CD4-positive, alpha-beta memory T cell (primary cell): ENCODE data around the gene RAPGEF2. TPM values are rescaled to one million over a fixed set of nuclear protein-coding genes. Genes with fewer than 3 reads are reported as not detected.
"Not testable (repeated sequence)": the region's sequence is repeated elsewhere in the genome, so short reads cannot be mapped to it uniquely, and the experiment has no call there.

ENCODE experiments used
- CTCF ChIA-PET: fragments of 350-600 bp; sonication (Branson Sonifier 250); formaldehyde crosslinking; loops from one replicate; lab custom pipeline; 2021; ENCODE audit warnings: inconsistent platforms; ENCODE audit not compliant: partially characterized antibody; lab: Charles Lee
- POLR2A ChIA-PET: fragments of 350-600 bp; sonication (Branson Sonifier 250); formaldehyde crosslinking; loops from one replicate; lab custom pipeline; 2021; ENCODE audit not compliant: partially characterized antibody; lab: Charles Lee
- DNase-seq, 5 donors: peaks; one replicate each; pipeline versions ENCODE4 v3.0.0 to v3.0.0-alpha.2; 2020 to 2022; ENCODE audit warnings: mixed read lengths in 1 of 5
- H3K27ac ChIP-seq: one replicate; pipeline ENCODE4 v1.7.0; 2013; ENCODE audit warnings: low read depth, low read length
- H3K27me3 ChIP-seq: 2 replicates; pipeline ENCODE4 v1.7.0; 2013; ENCODE audit warnings: mild to moderate bottlenecking, low read length, moderate library complexity; ENCODE audit not compliant: insufficient read depth
- H3K36me3 ChIP-seq: 2 replicates; pipeline ENCODE4 v1.7.0; 2013; ENCODE audit warnings: mild to moderate bottlenecking, low read length, moderate library complexity; ENCODE audit not compliant: insufficient read depth
- H3K4me1 ChIP-seq: 2 replicates; pipeline ENCODE4 v1.7.0; 2013; ENCODE audit warnings: mild to moderate bottlenecking, low read length, moderate library complexity; ENCODE audit not compliant: insufficient read depth
- H3K4me3 ChIP-seq, 2 donors: one replicate each; pipeline ENCODE4 v1.7.0; 2013; ENCODE audit warnings: low read length in 2 of 2, mild to moderate bottlenecking in 1 of 2
- H3K9me3 ChIP-seq, 2 donors: one replicate each; pipeline ENCODE4 v1.7.0; 2013; ENCODE audit warnings: low read length in 2 of 2, control low read depth in 1 of 2; ENCODE audit not compliant: control insufficient read depth in 1 of 2
- H3K27ac Mint-ChIP-seq, 7 donors: one replicate each; pipeline ENCODE4 v1.8.0; 2020 to 2021; ENCODE audit warnings: mixed read lengths in 7 of 7, mild to moderate bottlenecking in 6 of 7, inconsistent platforms in 3 of 7, moderate library complexity in 3 of 7
- H3K27me3 Mint-ChIP-seq, 2 donors: one replicate each; pipeline ENCODE4 v1.8.0; 2020 to 2021; ENCODE audit warnings: mixed read lengths in 2 of 2
- H3K36me3 Mint-ChIP-seq, 2 donors: one replicate each; pipeline ENCODE4 v1.8.0; 2020 to 2021; ENCODE audit warnings: mixed read lengths in 2 of 2, inconsistent platforms in 1 of 2, mild to moderate bottlenecking in 1 of 2
- H3K4me1 Mint-ChIP-seq, 4 donors: one replicate each; pipeline ENCODE4 v1.8.0; 2020 to 2021; ENCODE audit warnings: mixed read lengths in 4 of 4, mild to moderate bottlenecking in 1 of 4
- H3K4me3 Mint-ChIP-seq, 8 donors: one replicate each; pipeline ENCODE4 v1.8.0; 2020 to 2021; ENCODE audit warnings: mixed read lengths in 8 of 8, mild to moderate bottlenecking in 7 of 8, moderate library complexity in 6 of 8, inconsistent platforms in 3 of 8
- H3K9me3 Mint-ChIP-seq, 8 donors: one replicate each; pipeline ENCODE4 v1.8.0; 2020 to 2021; ENCODE audit warnings: mixed read lengths in 8 of 8, mild to moderate bottlenecking in 5 of 8, inconsistent platforms in 3 of 8, moderate library complexity in 1 of 8
- intact Hi-C: fragments of 100-400 bp; cut with micrococcal nuclease; formaldehyde crosslinking; loops from one replicate; pipeline ENCODE4 v1.15.1; 2023
- polyA plus RNA-seq, 2 donors: library from polyadenylated mRNA; unstranded; fragments of 300-500 nt; fragmentation: Illumina TruSeq; gene quantifications; one replicate each; pipeline ENCODE4 v1.2.3, GENCODE V29; 2021
- total RNA-seq, 2 experiments: library from RNA; stranded (reverse); gene quantifications; one replicate each; pipeline ENCODE4 v1.2.3, GENCODE V29; 2021

Gene RAPGEF2
- total and polyA plus RNA-seq, 4 experiments from 2014 or later: 0.69 to 27.9 (median 12.1) TPM

DNA sequence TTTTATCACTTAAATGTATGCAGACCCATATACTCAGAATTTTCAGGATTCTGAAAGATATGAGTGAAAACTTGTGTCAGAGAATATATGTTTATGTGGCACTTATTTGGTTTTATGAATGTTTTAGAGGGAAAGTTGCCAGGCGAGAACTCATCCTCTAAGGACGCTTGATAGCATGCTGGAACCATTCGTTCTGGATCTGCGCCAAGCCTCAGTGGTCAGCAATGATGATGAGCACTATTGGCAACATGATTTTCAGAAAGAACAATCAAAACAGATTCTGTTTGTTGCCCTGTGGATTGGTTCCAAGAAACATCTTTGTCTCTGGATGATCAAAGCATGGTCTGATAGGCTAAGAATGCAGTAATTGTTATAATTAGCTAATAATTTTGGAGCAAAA lies 32.1 kb upstream of the RAPGEF2 start:
- Histone ChIP-seq H3K27ac (no peak overlapping the region), H3K9me3 (no peaks in the 10 kb centered on the region), H3K4me1 (no peaks in the 10 kb centered on the region), H3K4me3 (no peak overlapping the region), H3K27me3 (no peaks in the 10 kb centered on the region), H3K36me3 (no peaks in the 10 kb centered on the region)
- no peaks in the 10 kb centered on the region for H3K9me3 Mint-ChIP-seq
- H3K36me3 Mint-ChIP-seq: no peaks in the 10 kb centered on the region
- ChIA-PET CTCF (no interaction called here), POLR2A (no interaction called here)
- H3K4me3 Mint-ChIP-seq: no peak overlapping the region
- H3K27ac Mint-ChIP-seq: no peak overlapping the region
- DNase-seq: no peak
- intact Hi-C loops: no loop called here
- no peaks in the 10 kb centered on the region for H3K4me1 Mint-ChIP-seq
- H3K27me3 Mint-ChIP-seq: no peaks in the 10 kb centered on the region

DNA sequence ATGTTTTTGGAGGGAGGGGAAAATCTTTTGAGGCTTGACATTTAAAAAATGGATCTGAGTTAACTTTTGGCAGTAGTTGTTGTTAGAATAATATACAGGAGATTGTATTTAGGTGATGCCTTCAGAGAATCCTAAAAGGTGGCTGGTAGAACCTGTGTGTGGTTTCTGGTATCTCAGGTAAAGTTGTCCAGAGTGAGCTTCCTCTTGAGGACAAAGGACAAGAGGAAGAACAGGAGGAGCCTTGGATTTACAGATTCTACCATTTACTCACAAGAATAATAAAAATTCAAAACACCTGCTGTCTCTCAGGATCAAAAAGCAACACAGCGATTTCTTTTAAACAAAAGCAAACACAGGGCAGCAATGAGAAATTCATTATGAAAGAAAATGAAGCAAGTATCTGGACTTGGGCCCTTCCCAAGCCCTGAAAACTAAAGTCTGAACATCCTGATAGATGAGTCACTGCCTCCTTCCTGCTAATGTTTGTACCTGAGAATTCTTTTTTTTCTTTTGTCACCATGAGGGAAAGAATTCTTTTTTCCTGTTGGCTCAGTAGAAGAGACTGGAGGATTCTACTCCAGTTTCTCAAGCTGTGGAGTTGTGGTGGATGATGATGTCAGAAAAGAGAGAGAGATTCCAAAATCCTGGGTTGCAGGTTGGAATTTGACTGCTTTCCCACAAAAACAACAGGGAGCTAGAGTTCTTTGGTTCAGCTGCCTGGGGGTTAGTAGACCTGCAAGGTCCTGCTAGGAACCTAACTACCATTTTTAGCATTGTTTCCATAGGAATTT lies 31.5 kb upstream of the RAPGEF2 start:
- no peaks in the 10 kb centered on the region for H3K36me3 ChIP-seq
- H3K27ac Mint-ChIP-seq: no peak overlapping the region
- H3K4me1 Mint-ChIP-seq: no peaks in the 10 kb centered on the region
- H3K9me3 Mint-ChIP-seq: no peaks in the 10 kb centered on the region
- no peaks in the 10 kb centered on the region for H3K27me3 Mint-ChIP-seq
- no peak overlapping the region for H3K4me3 ChIP-seq
- H3K9me3 ChIP-seq: no peaks in the 10 kb centered on the region
- H3K4me1 ChIP-seq: no peaks in the 10 kb centered on the region
- H3K36me3 Mint-ChIP-seq: no peaks in the 10 kb centered on the region
- ChIA-PET CTCF (no interaction called here), POLR2A (no interaction called here)
- intact Hi-C loops: no loop called here
- no peak overlapping the region for H3K27ac ChIP-seq
- H3K27me3 ChIP-seq: no peaks in the 10 kb centered on the region
- H3K4me3 Mint-ChIP-seq: no peak overlapping the region
- DNase-seq: no peak

DNA sequence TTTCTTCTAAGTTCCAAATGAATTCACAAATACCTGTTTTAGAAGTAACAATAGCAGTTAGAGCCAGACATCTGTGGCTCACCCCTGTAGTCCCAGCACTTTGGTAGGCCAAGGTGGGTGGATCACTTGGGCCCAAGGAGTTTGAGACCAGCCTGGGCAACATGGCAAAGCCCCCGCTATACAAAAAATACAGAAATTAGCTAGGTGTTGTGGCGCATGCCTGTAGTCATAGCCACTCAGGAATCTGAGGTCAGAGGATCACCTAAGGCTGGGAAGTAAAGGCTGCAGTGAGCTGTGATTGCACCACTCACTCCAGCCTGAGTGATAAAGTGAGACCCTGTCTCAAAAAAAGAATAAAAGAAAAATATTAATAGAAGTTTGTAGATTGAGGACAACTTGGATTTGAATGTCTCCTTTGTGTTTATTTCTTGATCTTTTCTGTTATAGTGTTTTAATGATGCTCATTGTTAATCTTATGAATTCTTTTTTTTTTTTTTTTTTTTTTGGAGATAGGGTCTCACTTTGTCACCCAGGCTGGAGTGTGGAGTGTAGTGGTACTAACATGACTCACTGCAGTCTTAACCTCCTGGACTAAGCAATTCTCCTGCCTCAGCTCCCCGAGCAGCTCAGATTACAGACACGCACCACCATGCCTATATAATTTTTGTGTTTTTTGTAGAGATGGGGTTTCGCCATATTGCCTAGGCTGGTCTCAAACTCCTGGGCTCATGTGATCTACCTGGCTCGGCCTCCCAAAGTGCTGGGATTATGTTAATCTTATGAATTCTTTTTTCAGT lies 30.7 kb upstream of the RAPGEF2 start:
- H3K4me3 Mint-ChIP-seq: no peak overlapping the region
- Histone ChIP-seq H3K36me3 (no peaks in the 10 kb centered on the region), H3K4me1 (peaks cover under 1% of the 10 kb centered on the region), H3K4me3 (no peak overlapping the region), H3K27me3 (no peaks in the 10 kb centered on the region), H3K27ac (no peak overlapping the region), H3K9me3 (no peaks in the 10 kb centered on the region)
- ChIA-PET POLR2A (no interaction called here), CTCF (no interaction called here)
- no peaks in the 10 kb centered on the region for H3K4me1 Mint-ChIP-seq
- DNase-seq: no peak
- H3K36me3 Mint-ChIP-seq: no peaks in the 10 kb centered on the region
- H3K27me3 Mint-ChIP-seq: no peaks in the 10 kb centered on the region
- intact Hi-C loops: no loop called here
- no peak overlapping the region for H3K27ac Mint-ChIP-seq
- no peaks in the 10 kb centered on the region for H3K9me3 Mint-ChIP-seq

DNA sequence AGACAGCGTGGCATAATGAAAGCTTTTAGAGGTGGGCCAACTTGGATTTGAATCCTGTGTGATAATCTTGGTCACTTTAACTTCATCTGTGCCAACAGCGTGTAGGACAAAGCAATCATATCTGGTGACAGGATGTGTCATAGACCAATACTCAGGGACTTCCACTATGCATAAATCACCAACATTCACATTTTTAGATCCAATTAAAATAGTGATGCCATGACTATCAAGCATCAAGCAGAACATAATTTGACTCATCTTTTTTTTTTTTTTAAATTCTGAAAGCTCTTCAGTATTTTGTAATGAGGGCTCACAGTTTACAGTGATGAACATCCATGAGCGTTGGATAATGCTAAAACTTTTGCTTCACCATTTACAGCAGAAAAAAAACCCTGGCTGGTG lies 27.3 kb upstream of the RAPGEF2 start:
- no peaks in the 10 kb centered on the region for H3K9me3 Mint-ChIP-seq
- Histone ChIP-seq H3K9me3 (no peaks in the 10 kb centered on the region), H3K4me3 (no peak overlapping the region), H3K27me3 (no peaks in the 10 kb centered on the region), H3K27ac (no peak overlapping the region), H3K4me1 (peaks cover 15% of the 10 kb centered on the region), H3K36me3 (no peaks in the 10 kb centered on the region)
- no peak overlapping the region for H3K27ac Mint-ChIP-seq
- H3K27me3 Mint-ChIP-seq: no peaks in the 10 kb centered on the region
- POLR2A ChIA-PET: no interaction called here
- H3K36me3 Mint-ChIP-seq: no peaks in the 10 kb centered on the region
- CTCF ChIA-PET: no interaction called here
- H3K4me3 Mint-ChIP-seq: no peak overlapping the region
- no peak for DNase-seq
- peaks cover 3 to 7% (median 6%) of the 10 kb centered on the region in 4 donors for H3K4me1 Mint-ChIP-seq
- intact Hi-C loops: no loop called here

DNA sequence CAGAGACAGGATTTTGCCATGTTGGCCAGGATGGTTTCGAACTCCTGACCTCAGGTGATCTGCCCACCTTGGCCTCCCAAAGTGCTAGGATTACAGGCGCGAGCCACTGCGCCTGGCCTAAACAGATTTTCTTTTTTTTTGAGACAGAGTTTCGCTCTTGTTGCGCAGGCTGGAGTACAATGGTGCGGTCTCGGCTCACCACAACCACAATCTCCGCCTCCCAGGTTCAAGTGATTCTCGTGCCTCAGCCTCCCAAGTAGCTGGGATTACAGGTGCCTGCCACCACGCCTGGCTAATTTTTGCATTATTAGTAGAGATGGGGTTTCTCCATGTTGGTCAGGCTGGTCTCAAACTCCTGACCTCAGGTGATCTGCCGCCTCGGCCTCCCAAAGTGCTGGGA lies 25.9 kb upstream of the RAPGEF2 start:
- H3K27me3 Mint-ChIP-seq, H3K9me3 Mint-ChIP-seq, CTCF ChIA-PET, H3K27me3 ChIP-seq, H3K9me3 ChIP-seq, H3K4me3 ChIP-seq, H3K4me1 Mint-ChIP-seq, H3K27ac ChIP-seq, H3K36me3 Mint-ChIP-seq, intact Hi-C loops, H3K36me3 ChIP-seq: not testable (repeated sequence)
- peak overlapping the region in 7 of 8 donors; percentile 30 to 79 (median 61) for H3K4me3 Mint-ChIP-seq
- peaks cover 15% of the 10 kb centered on the region for H3K4me1 ChIP-seq
- POLR2A ChIA-PET: interaction anchor here (1.2 kb wide), 1 partner anchor 14 kb away, joined by 3 read pairs; no protein-coding TSS in a partner anchor
- H3K27ac Mint-ChIP-seq: peak overlapping the region in 3 of 7 donors; percentile 70 to 75 (median 72)
- peak in 1 of 5 donors; percentile 14 for DNase-seq

DNA sequence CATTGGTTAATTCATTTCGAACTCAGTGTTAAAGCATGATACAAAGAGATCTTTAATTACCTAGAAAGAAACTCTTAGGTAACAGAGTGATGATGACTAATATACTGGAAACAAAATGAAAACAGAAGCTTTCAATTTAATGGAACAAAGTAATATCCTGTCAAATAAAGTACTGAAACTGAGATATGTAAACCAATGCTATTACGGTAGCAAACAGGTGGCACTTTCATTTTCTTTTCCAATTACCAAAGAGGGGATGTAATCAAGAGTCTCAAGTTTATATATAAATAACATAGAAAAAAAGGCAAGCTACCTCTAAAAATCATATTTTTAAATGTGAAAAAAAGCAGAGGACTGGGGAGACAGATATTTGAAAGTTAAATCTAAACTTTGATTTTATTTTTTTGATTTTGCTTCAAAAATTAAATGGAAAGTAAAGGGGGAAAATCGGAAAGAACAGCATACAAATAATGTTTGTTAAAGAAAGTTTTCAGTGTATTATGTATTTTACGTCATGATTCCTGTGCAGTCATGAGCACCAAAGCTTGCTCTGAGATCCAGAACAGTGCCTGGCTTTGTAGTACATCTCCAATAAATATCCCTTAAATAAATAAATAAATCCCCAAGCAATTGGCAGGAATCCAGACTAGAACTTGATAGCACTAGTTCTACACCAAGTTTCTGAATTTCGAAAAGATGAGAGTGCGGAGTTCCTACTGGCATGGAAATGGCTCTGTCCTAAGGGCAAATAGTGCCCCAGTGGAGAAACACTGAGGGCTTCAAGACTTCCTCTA lies 25.0 kb upstream of the RAPGEF2 start:
- Mint-ChIP-seq H3K4me1 (peaks cover 3 to 7% (median 6%) of the 10 kb centered on the region in 4 donors), H3K9me3 (no peaks in the 10 kb centered on the region), H3K27ac (peak overlapping the region in 6 of 7 donors; percentile 16 to 75 (median 46)), H3K27me3 (no peaks in the 10 kb centered on the region), H3K4me3 (peak overlapping the region; percentile 65 to 85 (median 77)), H3K36me3 (no peaks in the 10 kb centered on the region)
- POLR2A ChIA-PET: interaction anchor here (1.2 kb wide), 1 partner anchor 13 kb away, joined by 3 read pairs; no protein-coding TSS in a partner anchor
- peak in 3 of 5 donors; percentile 12 to 29 (median 24) for DNase-seq
- no peaks in the 10 kb centered on the region for H3K36me3 ChIP-seq
- intact Hi-C loops: loop anchor here (2.0 kb wide), 1 partner anchor 25 kb away; the partner anchor contains the start of gene RAPGEF2
- H3K9me3 ChIP-seq: no peaks in the 10 kb centered on the region
- H3K4me3 ChIP-seq: no peak overlapping the region
- CTCF ChIA-PET: no interaction called here
- peaks cover 15% of the 10 kb centered on the region for H3K4me1 ChIP-seq
- no peak overlapping the region for H3K27ac ChIP-seq
- no peaks in the 10 kb centered on the region for H3K27me3 ChIP-seq
